PC-3 (cell line): Measurements from ENCODE around the gene GRB10.

Experiments used
- EZH2 ChIP-seq: fragments of 300-600 bp; sonication (generic); IDR thresholded peaks from one replicate; pipeline ENCODE4 v1.6.1; 2017; ENCODE audit warnings: antibody characterized with exemption, mild to moderate bottlenecking, low read length; ENCODE audit not compliant: unreplicated experiment
- TF ChIP-seq, protein P1 (sequence below): fragments of 300-600 bp; sonication (generic); conservative IDR thresholded peaks from 2 replicates; pipeline ENCODE4 v1.5.1; 2017; ENCODE audit warnings: antibody characterized with exemption, low read depth, mild to moderate bottlenecking, low read length

DNA sequence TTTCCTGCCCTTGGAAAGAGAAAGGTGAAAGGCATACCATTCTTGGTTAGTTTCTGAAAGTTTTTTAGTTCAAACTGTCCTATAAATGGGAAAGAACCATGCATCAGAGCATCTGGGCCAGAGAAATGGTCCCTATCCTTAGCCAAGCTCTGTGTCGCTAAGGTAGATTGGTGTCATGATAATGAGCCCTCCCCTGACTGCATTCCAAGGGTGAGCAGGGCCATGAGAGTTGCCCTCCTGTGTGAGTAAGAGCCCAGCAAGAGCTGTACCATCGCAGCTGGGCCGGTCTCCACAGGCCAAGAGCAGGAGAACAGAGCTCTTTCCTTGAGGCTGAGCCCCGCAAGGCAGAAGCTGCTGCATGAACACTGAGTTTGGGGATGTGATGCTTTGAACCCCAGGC, 30.3 kb downstream of the GRB10 start:
- TF ChIP-seq, protein P1, sequence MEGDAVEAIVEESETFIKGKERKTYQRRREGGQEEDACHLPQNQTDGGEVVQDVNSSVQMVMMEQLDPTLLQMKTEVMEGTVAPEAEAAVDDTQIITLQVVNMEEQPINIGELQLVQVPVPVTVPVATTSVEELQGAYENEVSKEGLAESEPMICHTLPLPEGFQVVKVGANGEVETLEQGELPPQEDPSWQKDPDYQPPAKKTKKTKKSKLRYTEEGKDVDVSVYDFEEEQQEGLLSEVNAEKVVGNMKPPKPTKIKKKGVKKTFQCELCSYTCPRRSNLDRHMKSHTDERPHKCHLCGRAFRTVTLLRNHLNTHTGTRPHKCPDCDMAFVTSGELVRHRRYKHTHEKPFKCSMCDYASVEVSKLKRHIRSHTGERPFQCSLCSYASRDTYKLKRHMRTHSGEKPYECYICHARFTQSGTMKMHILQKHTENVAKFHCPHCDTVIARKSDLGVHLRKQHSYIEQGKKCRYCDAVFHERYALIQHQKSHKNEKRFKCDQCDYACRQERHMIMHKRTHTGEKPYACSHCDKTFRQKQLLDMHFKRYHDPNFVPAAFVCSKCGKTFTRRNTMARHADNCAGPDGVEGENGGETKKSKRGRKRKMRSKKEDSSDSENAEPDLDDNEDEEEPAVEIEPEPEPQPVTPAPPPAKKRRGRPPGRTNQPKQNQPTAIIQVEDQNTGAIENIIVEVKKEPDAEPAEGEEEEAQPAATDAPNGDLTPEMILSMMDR: no peak
- no peak for TF ChIP-seq EZH2
